ENCODE measurements around the gene PNPLA6. TPM values are rescaled to one million over a fixed set of nuclear protein-coding genes. Genes with fewer than 3 reads are reported as not detected.

Gene PNPLA6
- total and polyA plus RNA-seq, 2 of the 8 experiments (the other 6 are each of a cell fraction or from before 2014, with no cell fraction given), result 55.1 to 121 TPM

GRCh38 chr19:7533925-7534480 is 1.5 kb upstream of the PNPLA6 start (continued):
- TF ChIP-seq CHD7 (IDR thresholded peaks at IDR 0.05; ENCODE audit: insufficient replicate concordance, low read length) (no peak), TAF7 (optimal IDR thresholded peaks at IDR 0.05; ENCODE audit: borderline replicate concordance, low read depth, low read length) (no peak), CREB1 (IDR thresholded peaks at IDR 0.05) (peak; percentile 36; the same call in 1 of the 2 replicates), MAX (IDR thresholded peaks at IDR 0.05) (peak; percentile 69)

Measured in H1 (cell line).